Mesendoderm (in vitro differentiated cells): Measurements from ENCODE around the gene SHROOM3.

ENCODE experiments used
- DNase-seq: peaks from one replicate; pipeline ENCODE4 v3.0.0; 2013
- H2AK5ac ChIP-seq: 2 replicates; pipeline ENCODE4 v1.6.1; 2013; ENCODE audit warnings: low read length, inconsistent platforms
- H2BK120ac ChIP-seq: 2 replicates; pipeline ENCODE4 v1.6.1; 2013; ENCODE audit warnings: low read depth, mild to moderate bottlenecking, low read length, moderate library complexity, mixed read lengths
- H2BK15ac ChIP-seq: replicated peaks from 2 replicates; pipeline ENCODE4 v1.6.1; 2013; ENCODE audit warnings: low read depth, mild to moderate bottlenecking, moderate library complexity
- H2BK5ac ChIP-seq: 2 replicates; pipeline ENCODE4 v1.6.1; 2013; ENCODE audit warnings: low read length, inconsistent platforms
- H3K18ac ChIP-seq: 2 replicates; pipeline ENCODE4 v1.6.1; 2013; ENCODE audit warnings: mild to moderate bottlenecking, low read length, mixed read lengths
- H3K23ac ChIP-seq: one replicate; pipeline ENCODE4 v1.6.1; 2013; ENCODE audit warnings: low read length
- H3K27ac ChIP-seq: 2 replicates; pipeline ENCODE4 v1.5.1; 2013; ENCODE audit warnings: low read depth, mild to moderate bottlenecking, inconsistent platforms, low read length, moderate library complexity
- H3K27me3 ChIP-seq: 2 replicates; pipeline ENCODE4 v1.6.1; 2013; ENCODE audit warnings: low read length, control low read depth, mild to moderate bottlenecking, inconsistent platforms; ENCODE audit not compliant: insufficient read depth, poor library complexity
- H3K36me3 ChIP-seq: 2 replicates; pipeline ENCODE4 v1.6.1; 2013; ENCODE audit warnings: low read length, inconsistent platforms; ENCODE audit not compliant: control insufficient read depth, insufficient read depth
- H3K4ac ChIP-seq: one replicate; pipeline ENCODE4 v1.6.1; 2013; ENCODE audit warnings: low read depth, mild to moderate bottlenecking, low read length, moderate library complexity
- H3K4me1 ChIP-seq: 2 replicates; pipeline ENCODE4 v1.6.1; 2013; ENCODE audit warnings: low read depth, low read length, inconsistent platforms; ENCODE audit not compliant: control insufficient read depth
- H3K4me2 ChIP-seq: 2 replicates; pipeline ENCODE4 v1.6.1; 2013; ENCODE audit warnings: low read length
- H3K4me3 ChIP-seq: 2 replicates; pipeline ENCODE4 v1.5.1; 2013; ENCODE audit warnings: mild to moderate bottlenecking, low read length
- H3K56ac ChIP-seq: one replicate; pipeline ENCODE4 v1.6.1; 2013; ENCODE audit warnings: low read length
- H3K79me1 ChIP-seq: 2 replicates; pipeline ENCODE4 v1.6.1; 2013; ENCODE audit warnings: low read length, inconsistent platforms
- H3K79me2 ChIP-seq: 2 replicates; pipeline ENCODE4 v1.6.1; 2013; ENCODE audit warnings: mild to moderate bottlenecking, low read length; ENCODE audit not compliant: control insufficient read depth, insufficient read depth
- H3K9ac ChIP-seq: 2 replicates; pipeline ENCODE4 v1.6.1; 2013; ENCODE audit warnings: low read length, inconsistent platforms
- H4K5ac ChIP-seq: one replicate; pipeline ENCODE4 v1.6.1; 2013; ENCODE audit warnings: low read length
- H4K8ac ChIP-seq: one replicate; pipeline ENCODE4 v1.6.1; 2013; ENCODE audit warnings: low read depth, mild to moderate bottlenecking, control low read depth, low read length, moderate library complexity
- WGBS: extraction: QIAGEN DNeasy Blood & Tissue Kit; methylation state at CpG from one replicate; pipeline ENCODE4 v1.1.7; 2013; ENCODE audit warnings: low lambda C conversion rate, missing lambda C conversion rate; ENCODE audit not compliant: insufficient coverage; ENCODE audit errors: extremely low coverage; 5-methylcytosine and 5-hydroxymethylcytosine counted together

Gene SHROOM3

GRCh38 chr4:76476571-76476970 is 41.5 kb downstream of the SHROOM3 start:
- Histone ChIP-seq H3K4ac (no peak overlapping the region), H3K79me2 (no peaks in the 10 kb centered on the region), H3K4me3 (no peak overlapping the region), H3K27ac (no peak overlapping the region), H3K79me1 (no peaks in the 10 kb centered on the region), H2AK5ac (no peak overlapping the region), H3K9ac (no peak overlapping the region), H3K56ac (no peak overlapping the region), H3K27me3 (no peaks in the 10 kb centered on the region), H2BK15ac (no peak overlapping the region), H3K23ac (no peak overlapping the region), H3K4me2 (no peak overlapping the region), H3K36me3 (no peaks in the 10 kb centered on the region), H4K5ac (no peak overlapping the region), H3K18ac (no peak overlapping the region), H4K8ac (no peak overlapping the region), H2BK5ac (no peak overlapping the region), H3K4me1 (no peaks in the 10 kb centered on the region), H2BK120ac (no peak overlapping the region)
- no peak for DNase-seq
- no CpG with 5 or more reads among the region's 1 CpG for WGBS

DNA sequence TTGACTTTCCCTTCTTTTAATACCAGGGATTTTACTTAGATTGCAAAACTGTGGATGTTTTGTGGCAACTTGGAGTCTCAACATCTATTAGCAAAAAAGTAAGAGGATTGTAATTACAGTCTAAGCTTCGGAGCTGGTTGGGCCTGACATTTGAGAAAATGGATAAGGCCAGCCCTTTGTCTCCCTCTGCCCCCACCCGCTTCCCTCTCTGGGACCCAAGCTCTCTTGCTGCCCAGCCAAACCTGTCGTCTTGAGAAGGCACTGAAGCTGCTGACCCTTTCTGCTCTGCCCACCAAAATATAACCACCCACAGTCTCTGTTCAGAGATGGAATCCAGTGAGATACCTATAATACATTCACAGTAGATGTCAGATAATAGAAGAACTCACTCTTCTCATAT is 49.6 kb downstream of the SHROOM3 start:
- no peaks in the 10 kb centered on the region for H3K79me2 ChIP-seq
- DNase-seq, result no peak
- no peak overlapping the region for H3K4me3 ChIP-seq
- no peak overlapping the region for H2BK5ac ChIP-seq
- no peak overlapping the region for H3K18ac ChIP-seq
- H3K4ac ChIP-seq, result no peak overlapping the region
- no CpG with 5 or more reads among the region's 3 CpGs for WGBS
- no peak overlapping the region for H4K8ac ChIP-seq
- no peaks in the 10 kb centered on the region for H3K27me3 ChIP-seq
- no peak overlapping the region for H4K5ac ChIP-seq
- no peak overlapping the region for H3K27ac ChIP-seq
- no peaks in the 10 kb centered on the region for H3K4me1 ChIP-seq
- peak overlapping the region; percentile 34 for H3K56ac ChIP-seq
- no peak overlapping the region for H3K23ac ChIP-seq
- H3K79me1 ChIP-seq, result no peaks in the 10 kb centered on the region
- no peak overlapping the region for H2BK120ac ChIP-seq
- H2BK15ac ChIP-seq, result no peak overlapping the region
- no peak overlapping the region for H3K9ac ChIP-seq
- no peak overlapping the region for H2AK5ac ChIP-seq
- no peak overlapping the region for H3K4me2 ChIP-seq
- no peaks in the 10 kb centered on the region for H3K36me3 ChIP-seq

DNA sequence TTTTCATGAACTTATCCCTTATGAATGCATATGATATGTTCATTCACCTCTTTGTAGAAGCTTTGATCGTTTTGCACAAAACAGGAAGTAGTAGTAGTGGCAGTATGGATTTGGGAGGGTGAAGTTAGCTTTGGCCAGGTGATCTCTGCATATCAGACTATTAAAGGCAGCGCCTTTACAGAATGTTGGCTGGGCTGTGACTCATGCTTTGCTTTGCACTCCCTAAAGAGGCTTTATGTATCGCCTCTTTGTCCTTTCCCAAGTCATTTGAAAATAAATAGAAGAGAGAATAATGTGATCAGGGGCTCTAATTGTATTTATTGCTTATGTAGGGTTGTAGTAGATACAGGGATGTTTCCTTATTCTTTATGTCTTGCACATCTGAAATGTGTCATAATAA is 50.4 kb downstream of the SHROOM3 start:
- Histone ChIP-seq H3K4ac (no peak overlapping the region), H3K23ac (no peak overlapping the region), H4K5ac (no peak overlapping the region), H3K79me2 (no peaks in the 10 kb centered on the region), H2BK120ac (no peak overlapping the region), H3K56ac (no peak overlapping the region), H2AK5ac (no peak overlapping the region), H3K4me2 (no peak overlapping the region), H2BK5ac (no peak overlapping the region), H4K8ac (no peak overlapping the region), H3K4me1 (no peaks in the 10 kb centered on the region), H3K9ac (no peak overlapping the region), H3K18ac (no peak overlapping the region), H3K79me1 (no peaks in the 10 kb centered on the region), H3K27me3 (no peaks in the 10 kb centered on the region), H3K27ac (no peak overlapping the region), H3K36me3 (no peaks in the 10 kb centered on the region), H2BK15ac (no peak overlapping the region), H3K4me3 (no peak overlapping the region)
- WGBS, result no CpG with 5 or more reads among the region's 3 CpGs
- peak; percentile 63 for DNase-seq

GRCh38 chr4:76486588-76487276 is 51.7 kb downstream of the SHROOM3 start:
- H3K18ac ChIP-seq, result peak overlapping the region; percentile 9
- no peak overlapping the region for H3K4me3 ChIP-seq
- no peak overlapping the region for H2BK5ac ChIP-seq
- H2BK15ac ChIP-seq, result no peak overlapping the region
- no peak for DNase-seq
- no peaks in the 10 kb centered on the region for H3K27me3 ChIP-seq
- H3K79me2 ChIP-seq, result no peaks in the 10 kb centered on the region
- H3K36me3 ChIP-seq, result no peaks in the 10 kb centered on the region
- no peak overlapping the region for H3K4me2 ChIP-seq
- H3K56ac ChIP-seq, result no peak overlapping the region
- H4K5ac ChIP-seq, result no peak overlapping the region
- H3K23ac ChIP-seq, result no peak overlapping the region
- no peaks in the 10 kb centered on the region for H3K4me1 ChIP-seq
- no peaks in the 10 kb centered on the region for H3K79me1 ChIP-seq
- no peak overlapping the region for H2BK120ac ChIP-seq
- H2AK5ac ChIP-seq, result no peak overlapping the region
- H3K4ac ChIP-seq, result no peak overlapping the region
- H3K27ac ChIP-seq, result no peak overlapping the region
- H3K9ac ChIP-seq, result no peak overlapping the region
- WGBS, result no CpG with 5 or more reads among the region's 3 CpGs
- H4K8ac ChIP-seq, result no peak overlapping the region

GRCh38 chr4:76487621-76488020 is 52.6 kb downstream of the SHROOM3 start:
- Histone ChIP-seq H2BK5ac (no peak overlapping the region), H3K23ac (no peak overlapping the region), H3K4ac (no peak overlapping the region), H3K27me3 (no peaks in the 10 kb centered on the region), H3K56ac (no peak overlapping the region), H2BK15ac (no peak overlapping the region), H3K79me1 (no peaks in the 10 kb centered on the region), H3K4me2 (no peak overlapping the region), H3K18ac (no peak overlapping the region), H3K4me3 (no peak overlapping the region), H4K5ac (no peak overlapping the region), H2AK5ac (no peak overlapping the region), H3K36me3 (no peaks in the 10 kb centered on the region), H3K9ac (no peak overlapping the region), H3K4me1 (no peaks in the 10 kb centered on the region), H3K27ac (no peak overlapping the region), H4K8ac (no peak overlapping the region), H2BK120ac (no peak overlapping the region), H3K79me2 (no peaks in the 10 kb centered on the region)
- no peak for DNase-seq
- no CpG with 5 or more reads among the region's 1 CpG for WGBS

- Histone ChIP-seq H2BK120ac (no peak overlapping the region), H3K9ac (no peak overlapping the region), H3K27me3 (no peaks in the 10 kb centered on the region), H3K56ac (no peak overlapping the region), H3K27ac (no peak overlapping the region), H4K5ac (no peak overlapping the region), H3K23ac (no peak overlapping the region), H3K79me2 (no peaks in the 10 kb centered on the region), H3K18ac (no peak overlapping the region), H3K4me1 (no peaks in the 10 kb centered on the region), H3K4ac (no peak overlapping the region), H2AK5ac (no peak overlapping the region), H2BK5ac (no peak overlapping the region), H2BK15ac (no peak overlapping the region), H3K4me2 (no peak overlapping the region), H4K8ac (no peak overlapping the region), H3K79me1 (no peaks in the 10 kb centered on the region), H3K36me3 (no peaks in the 10 kb centered on the region), H3K4me3 (no peak overlapping the region)
- no CpG with 5 or more reads among the region's 1 CpG for WGBS
- DNase-seq, result no peak
These were observed 53.4 kb downstream of the SHROOM3 start for GRCh38 chr4:76488455-76488854.
